HG02852 (cell line): ENCODE data around the gene MAPRE3.

Source experiments
- ATAC-seq: cut with Tn5 transposase; IDR thresholded peaks from one replicate; pipeline ENCODE4 v1.9.1; 2021; ENCODE audit warnings: mild to moderate bottlenecking, moderate library complexity; ENCODE audit not compliant: unreplicated experiment

Gene MAPRE3

GRCh38 chr2:27009716-27010115 lies 39.3 kb downstream of the MAPRE3 start:
- no peak for ATAC-seq

- ATAC-seq, result no peak
These were observed 39.7 kb downstream of the MAPRE3 start for GRCh38 chr2:27010139-27010538.

GRCh38 chr2:27013738-27014137 lies 43.3 kb downstream of the MAPRE3 start:
- ATAC-seq, result no peak

GRCh38 chr2:27014771-27015433 lies 44.5 kb downstream of the MAPRE3 start:
- no peak for ATAC-seq

GRCh38 chr2:27016801-27017325 lies 46.4 kb downstream of the MAPRE3 start:
- ATAC-seq, result no peak

- ATAC-seq, result no peak
These were observed 47.7 kb downstream of the MAPRE3 start for GRCh38 chr2:27018142-27018541.

- ATAC-seq, result no peak
These were observed 49.0 kb downstream of the MAPRE3 start for GRCh38 chr2:27019459-27019858.

- no peak for ATAC-seq
These were observed 49.8 kb downstream of the MAPRE3 start for GRCh38 chr2:27019931-27020855.

- no peak for ATAC-seq
These were observed 51.0 kb downstream of the MAPRE3 start for GRCh38 chr2:27021253-27022049.

- ATAC-seq, result no peak
These were observed 53.3 kb downstream of the MAPRE3 start for GRCh38 chr2:27023740-27024139.

- ATAC-seq, result no peak
These were observed 53.8 kb downstream of the MAPRE3 start for GRCh38 chr2:27024188-27024587.

- no peak for ATAC-seq
These were observed 54.4 kb downstream of the MAPRE3 start for GRCh38 chr2:27024812-27025211.

GRCh38 chr2:27025281-27025800 lies 54.9 kb downstream of the MAPRE3 start:
- ATAC-seq, result no peak

- no peak for ATAC-seq
These were observed 55.7 kb downstream of the MAPRE3 start for GRCh38 chr2:27025861-27026851.

- no peak for ATAC-seq
These were observed 56.8 kb downstream of the MAPRE3 start for GRCh38 chr2:27027211-27027651.

- ATAC-seq, result no peak
These were observed 58.6 kb downstream of the MAPRE3 start for GRCh38 chr2:27029051-27029450.

- peak; percentile 95 for ATAC-seq
These were observed 62.2 kb downstream of the MAPRE3 start, which contains the start of gene TMEM214 for GRCh38 chr2:27032495-27033252. TMEM214 (plus strand) TSS chr2:27032965; CDS start chr2:27033016, 51 bp downstream.

- peak; percentile 4 for ATAC-seq
These were observed 62.9 kb downstream of the MAPRE3 start for GRCh38 chr2:27033253-27033852.
